PFSK-1 (cell line): ENCODE results near the gene RSPH1.

Experiments
- POLR2AphosphoS5 ChIP-seq: IDR thresholded peaks from 2 replicates; pipeline ENCODE4 v1.6.1; 2012; ENCODE audit warnings: low read depth, mild to moderate bottlenecking, control low read depth, low read length, moderate library complexity
- TF ChIP-seq, protein P1 (sequence below), 2 experiments: IDR thresholded peaks; 2 replicates each; pipeline versions ENCODE4 v1.6.1 to v1.8.0; 2011 to 2012; ENCODE audit warnings: low read depth in 2 of 2, low read length in 2 of 2, control low read depth in 1 of 2, inconsistent platforms in 1 of 2, mild to moderate bottlenecking in 1 of 2, moderate library complexity in 1 of 2; ENCODE audit not compliant: insufficient read depth in 1 of 2

DNA sequence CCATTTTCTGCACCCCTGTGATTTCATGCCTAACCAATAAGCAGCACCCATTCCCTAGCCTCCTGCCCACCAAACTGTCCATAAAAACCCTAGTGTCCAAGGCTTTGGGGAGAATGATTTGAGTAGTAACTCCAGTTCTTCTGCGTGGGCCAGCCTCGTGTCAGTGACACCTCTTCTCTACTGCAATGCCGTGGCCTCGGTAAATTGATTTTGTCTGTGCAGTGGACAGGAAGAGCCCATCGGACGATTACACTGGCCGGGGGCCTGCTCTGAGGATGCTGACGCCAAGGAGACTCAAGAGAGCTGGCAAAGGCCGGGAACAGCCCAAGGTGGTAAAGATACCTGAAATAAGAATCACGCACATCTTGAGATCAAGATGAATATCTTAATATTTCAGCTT lies 29.3 kb downstream of the RSPH1 start:
- no peak for TF ChIP-seq POLR2AphosphoS5
- TF ChIP-seq, protein P1, sequence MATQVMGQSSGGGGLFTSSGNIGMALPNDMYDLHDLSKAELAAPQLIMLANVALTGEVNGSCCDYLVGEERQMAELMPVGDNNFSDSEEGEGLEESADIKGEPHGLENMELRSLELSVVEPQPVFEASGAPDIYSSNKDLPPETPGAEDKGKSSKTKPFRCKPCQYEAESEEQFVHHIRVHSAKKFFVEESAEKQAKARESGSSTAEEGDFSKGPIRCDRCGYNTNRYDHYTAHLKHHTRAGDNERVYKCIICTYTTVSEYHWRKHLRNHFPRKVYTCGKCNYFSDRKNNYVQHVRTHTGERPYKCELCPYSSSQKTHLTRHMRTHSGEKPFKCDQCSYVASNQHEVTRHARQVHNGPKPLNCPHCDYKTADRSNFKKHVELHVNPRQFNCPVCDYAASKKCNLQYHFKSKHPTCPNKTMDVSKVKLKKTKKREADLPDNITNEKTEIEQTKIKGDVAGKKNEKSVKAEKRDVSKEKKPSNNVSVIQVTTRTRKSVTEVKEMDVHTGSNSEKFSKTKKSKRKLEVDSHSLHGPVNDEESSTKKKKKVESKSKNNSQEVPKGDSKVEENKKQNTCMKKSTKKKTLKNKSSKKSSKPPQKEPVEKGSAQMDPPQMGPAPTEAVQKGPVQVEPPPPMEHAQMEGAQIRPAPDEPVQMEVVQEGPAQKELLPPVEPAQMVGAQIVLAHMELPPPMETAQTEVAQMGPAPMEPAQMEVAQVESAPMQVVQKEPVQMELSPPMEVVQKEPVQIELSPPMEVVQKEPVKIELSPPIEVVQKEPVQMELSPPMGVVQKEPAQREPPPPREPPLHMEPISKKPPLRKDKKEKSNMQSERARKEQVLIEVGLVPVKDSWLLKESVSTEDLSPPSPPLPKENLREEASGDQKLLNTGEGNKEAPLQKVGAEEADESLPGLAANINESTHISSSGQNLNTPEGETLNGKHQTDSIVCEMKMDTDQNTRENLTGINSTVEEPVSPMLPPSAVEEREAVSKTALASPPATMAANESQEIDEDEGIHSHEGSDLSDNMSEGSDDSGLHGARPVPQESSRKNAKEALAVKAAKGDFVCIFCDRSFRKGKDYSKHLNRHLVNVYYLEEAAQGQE (IDR thresholded peaks at IDR 0.05; ENCODE audit: insufficient read depth in 1 of 2, low read depth in 2 of 2, low read length in 2 of 2): no peak
